Astrocyte (in vitro differentiated cells and primary cell): ENCODE measurements around the gene LPXN. TPM values are rescaled to one million over a fixed set of nuclear protein-coding genes. Genes with fewer than 3 reads are reported as not detected.
A peak's percentile ranks its signal among the peaks of the same experiment; 100 is the strongest.
"Not testable (repeated sequence)": the region's sequence is repeated elsewhere in the genome, so short reads cannot be mapped to it uniquely, and the experiment has no call there.

Source experiments
- DNase-seq: peaks from one replicate; pipeline ENCODE4 v3.0.0-alpha.2; 2010; ENCODE audit warnings: low read depth
- FAIRE-seq: peaks from 2 replicates; lab custom pipeline; 2011; peaks lifted over from hg19 to GRCh38; lab: Jason Lieb, UNC
- H2AFZ ChIP-seq: 2 replicates; pipeline ENCODE4 v1.6.0; 2012; ENCODE audit warnings: low read depth, low read length, inconsistent platforms
- H3K27ac ChIP-seq: 2 replicates; pipeline ENCODE4 v1.5.1; 2011; ENCODE audit warnings: low read depth, low read length, inconsistent platforms
- H3K27me3 ChIP-seq: 2 replicates; pipeline ENCODE4 v1.6.0; 2011; ENCODE audit warnings: low read length, inconsistent platforms; ENCODE audit not compliant: insufficient read depth
- H3K36me3 ChIP-seq: 2 replicates; pipeline ENCODE4 v1.5.1; 2011; ENCODE audit warnings: low read length, inconsistent platforms; ENCODE audit not compliant: insufficient read depth
- H3K4me1 ChIP-seq: 2 replicates; pipeline ENCODE4 v1.5.1; 2011; ENCODE audit warnings: low read length, inconsistent platforms; ENCODE audit not compliant: insufficient read depth
- H3K4me2 ChIP-seq: 2 replicates; pipeline ENCODE4 v1.6.0; 2012; ENCODE audit warnings: low read length, inconsistent platforms
- H3K4me3 ChIP-seq: 2 replicates; pipeline ENCODE4 v1.5.1; 2011; ENCODE audit warnings: low read depth, mild to moderate bottlenecking, low read length, inconsistent platforms; ENCODE audit not compliant: insufficient read depth
- H3K79me2 ChIP-seq: 2 replicates; pipeline ENCODE4 v1.6.0; 2012; ENCODE audit warnings: mild to moderate bottlenecking, low read length, inconsistent platforms; ENCODE audit not compliant: insufficient read depth
- H3K9ac ChIP-seq: 2 replicates; pipeline ENCODE4 v1.6.0; 2012; ENCODE audit warnings: mild to moderate bottlenecking, low read length, inconsistent platforms
- H3K9me3 ChIP-seq: 2 replicates; pipeline ENCODE4 v1.5.1; 2012; ENCODE audit warnings: low read depth, mild to moderate bottlenecking, low read length, inconsistent platforms; ENCODE audit not compliant: insufficient read depth
- H4K20me1 ChIP-seq: 2 replicates; pipeline ENCODE4 v1.6.0; 2012; ENCODE audit warnings: low read length, inconsistent platforms; ENCODE audit not compliant: insufficient read depth
- H3K27ac Mint-ChIP-seq: one replicate; pipeline ENCODE4 v1.8.0; 2021; ENCODE audit warnings: mild to moderate bottlenecking, mixed read lengths; ENCODE audit not compliant: unreplicated experiment
- H3K27me3 Mint-ChIP-seq: one replicate; pipeline ENCODE4 v1.8.0; 2021; ENCODE audit warnings: low read depth, mixed read lengths; ENCODE audit not compliant: unreplicated experiment
- H3K36me3 Mint-ChIP-seq: one replicate; pipeline ENCODE4 v1.8.0; 2021; ENCODE audit warnings: low read depth, mixed read lengths; ENCODE audit not compliant: unreplicated experiment
- H3K4me1 Mint-ChIP-seq: one replicate; pipeline ENCODE4 v1.8.0; 2021; ENCODE audit warnings: low read depth, mixed read lengths; ENCODE audit not compliant: unreplicated experiment
- H3K4me3 Mint-ChIP-seq: one replicate; pipeline ENCODE4 v1.8.0; 2021; ENCODE audit warnings: mild to moderate bottlenecking, moderate library complexity, mixed read lengths; ENCODE audit not compliant: unreplicated experiment
- H3K9me3 Mint-ChIP-seq: one replicate; pipeline ENCODE4 v1.8.0; 2021; ENCODE audit warnings: mild to moderate bottlenecking, mixed read lengths; ENCODE audit not compliant: unreplicated experiment
- EZH2 ChIP-seq: IDR thresholded peaks from 2 replicates; pipeline ENCODE4 v1.6.1; 2012; ENCODE audit warnings: mild to moderate bottlenecking, low read length, inconsistent platforms; ENCODE audit not compliant: insufficient read depth
- total RNA-seq: library from RNA; stranded (reverse); gene quantifications from 2 replicates; pipeline ENCODE4 v1.2.1, GENCODE V29; 2021
- TF ChIP-seq, protein P1 (sequence below): IDR thresholded peaks from 2 replicates; pipeline ENCODE4 v1.5.1; 2011; ENCODE audit warnings: low read depth, mild to moderate bottlenecking, inconsistent platforms, low read length, moderate library complexity; ENCODE audit not compliant: insufficient read depth

Gene LPXN
- total RNA-seq, 1 donor from 2014 or later = 3.7 TPM

DNA sequence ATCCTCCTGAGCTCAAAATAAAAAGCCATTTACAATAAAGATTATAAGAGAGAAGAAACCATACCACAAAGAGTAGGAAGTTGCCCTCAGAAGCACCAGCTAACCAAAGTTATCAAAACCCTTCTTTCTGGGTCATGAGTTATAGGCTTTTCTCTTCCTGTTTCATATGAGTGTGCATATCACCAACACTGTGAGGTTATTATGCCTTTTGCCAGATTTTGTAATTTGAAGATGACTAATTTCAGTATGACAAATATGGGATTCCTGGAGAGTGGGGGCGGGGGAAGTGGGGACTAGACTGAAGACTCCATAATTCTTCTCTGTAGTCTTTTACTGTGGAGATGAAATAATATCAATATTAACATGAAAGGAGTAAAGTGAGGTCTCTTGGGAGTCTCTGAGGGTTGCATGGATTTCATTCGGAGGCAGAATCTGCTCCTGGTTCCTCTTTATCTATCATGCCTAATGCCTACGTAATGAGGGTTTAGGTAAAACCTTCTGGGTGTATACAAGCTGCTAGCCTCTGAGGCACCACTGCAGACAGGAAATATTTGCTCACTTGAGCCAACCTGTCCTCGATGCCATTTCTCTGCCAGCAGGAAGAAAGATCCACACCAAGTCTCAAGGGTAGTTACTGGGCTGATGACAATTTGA lies 2.1 kb downstream of the LPXN start:
- Histone ChIP-seq H3K9me3 (no peaks in the 10 kb centered on the region), H3K27ac (peak overlapping the region; percentile 71), H3K27me3 (no peaks in the 10 kb centered on the region), H3K4me1 (peaks cover 29% of the 10 kb centered on the region), H3K9ac (peak overlapping the region; percentile 29), H4K20me1 (no peaks in the 10 kb centered on the region), H3K4me3 (no peak overlapping the region), H3K4me2 (peak overlapping the region; percentile 70), H3K79me2 (peaks cover 5% of the 10 kb centered on the region), H2AFZ (no peak overlapping the region), H3K36me3 (no peaks in the 10 kb centered on the region)
- Mint-ChIP-seq H3K9me3 (no peaks in the 10 kb centered on the region), H3K4me3 (no peak overlapping the region), H3K4me1 (peaks cover 29% of the 10 kb centered on the region), H3K27me3 (no peaks in the 10 kb centered on the region), H3K36me3 (peaks cover 2% of the 10 kb centered on the region), H3K27ac (no peak overlapping the region)
- FAIRE-seq = peak; percentile 77
- TF ChIP-seq, protein P1, sequence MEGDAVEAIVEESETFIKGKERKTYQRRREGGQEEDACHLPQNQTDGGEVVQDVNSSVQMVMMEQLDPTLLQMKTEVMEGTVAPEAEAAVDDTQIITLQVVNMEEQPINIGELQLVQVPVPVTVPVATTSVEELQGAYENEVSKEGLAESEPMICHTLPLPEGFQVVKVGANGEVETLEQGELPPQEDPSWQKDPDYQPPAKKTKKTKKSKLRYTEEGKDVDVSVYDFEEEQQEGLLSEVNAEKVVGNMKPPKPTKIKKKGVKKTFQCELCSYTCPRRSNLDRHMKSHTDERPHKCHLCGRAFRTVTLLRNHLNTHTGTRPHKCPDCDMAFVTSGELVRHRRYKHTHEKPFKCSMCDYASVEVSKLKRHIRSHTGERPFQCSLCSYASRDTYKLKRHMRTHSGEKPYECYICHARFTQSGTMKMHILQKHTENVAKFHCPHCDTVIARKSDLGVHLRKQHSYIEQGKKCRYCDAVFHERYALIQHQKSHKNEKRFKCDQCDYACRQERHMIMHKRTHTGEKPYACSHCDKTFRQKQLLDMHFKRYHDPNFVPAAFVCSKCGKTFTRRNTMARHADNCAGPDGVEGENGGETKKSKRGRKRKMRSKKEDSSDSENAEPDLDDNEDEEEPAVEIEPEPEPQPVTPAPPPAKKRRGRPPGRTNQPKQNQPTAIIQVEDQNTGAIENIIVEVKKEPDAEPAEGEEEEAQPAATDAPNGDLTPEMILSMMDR = no peak
- no peak for TF ChIP-seq EZH2
- peak; percentile 83 for DNase-seq

DNA sequence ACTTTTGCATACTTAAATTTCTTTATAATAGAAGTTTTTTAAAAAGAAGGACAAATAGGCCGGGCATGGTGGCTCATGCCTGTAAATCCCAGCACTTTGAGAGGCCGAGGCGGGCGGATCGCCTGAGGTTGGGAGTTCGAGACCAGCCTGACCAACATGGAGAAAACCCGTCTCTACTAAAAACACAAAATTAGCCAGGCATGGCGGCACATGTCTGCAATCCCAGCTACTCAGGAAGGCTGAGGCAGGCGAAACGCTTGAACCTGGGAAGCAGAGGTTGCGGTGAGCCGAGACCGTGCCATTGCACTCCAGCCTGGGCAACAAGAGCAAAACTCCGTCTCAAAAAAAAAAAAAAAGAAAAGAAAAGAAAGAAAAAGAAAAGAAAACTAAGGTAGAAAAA lies 2.8 kb downstream of the LPXN start:
- not testable (repeated sequence) for FAIRE-seq, H3K4me3 Mint-ChIP-seq, H4K20me1 ChIP-seq, H3K36me3 ChIP-seq, H3K4me3 ChIP-seq, H3K9me3 Mint-ChIP-seq, H2AFZ ChIP-seq, H3K9me3 ChIP-seq, H3K27ac Mint-ChIP-seq, H3K79me2 ChIP-seq, DNase-seq, H3K36me3 Mint-ChIP-seq, H3K27me3 ChIP-seq, H3K27me3 Mint-ChIP-seq
- peak overlapping the region; percentile 70 for H3K4me2 ChIP-seq
- H3K4me1 ChIP-seq = peaks cover 29% of the 10 kb centered on the region
- H3K4me1 Mint-ChIP-seq = peaks cover 29% of the 10 kb centered on the region
- H3K27ac ChIP-seq = peak overlapping the region; percentile 71
- H3K9ac ChIP-seq = peak overlapping the region; percentile 29

DNA sequence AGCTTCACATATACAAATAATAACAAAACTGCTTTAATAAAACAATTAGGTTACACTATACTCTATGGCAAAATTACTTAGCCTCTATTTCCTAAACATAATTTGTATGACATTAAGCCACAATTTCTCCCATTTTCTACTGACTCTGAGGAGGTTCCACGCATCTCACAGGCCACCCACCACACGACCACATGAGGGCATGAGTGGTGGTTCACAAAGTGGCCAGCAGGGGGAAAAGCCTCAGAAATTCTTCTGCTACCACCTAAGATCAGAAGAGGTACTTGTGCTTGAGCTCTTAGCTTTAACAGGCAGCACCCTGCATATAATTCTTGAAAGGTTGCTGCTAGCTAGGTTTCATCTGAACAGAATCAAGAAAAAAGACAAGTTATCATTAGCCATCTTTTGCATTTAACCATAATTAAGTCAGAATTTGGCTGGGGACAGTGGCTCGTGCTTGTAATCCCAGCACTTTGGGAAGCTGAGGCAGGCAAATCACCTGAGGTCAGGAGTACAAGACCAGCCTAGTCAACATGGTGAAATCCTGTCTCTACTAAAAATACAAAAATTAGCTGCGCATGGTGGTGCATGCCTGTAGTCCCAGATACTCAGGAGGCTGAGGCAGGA lies 7.7 kb downstream of the LPXN start:
- Histone ChIP-seq H3K79me2 (no peaks in the 10 kb centered on the region), H3K9me3 (no peaks in the 10 kb centered on the region), H3K4me2 (no peak overlapping the region), H3K36me3 (no peaks in the 10 kb centered on the region), H3K9ac (no peak overlapping the region), H3K4me1 (no peaks in the 10 kb centered on the region), H2AFZ (no peak overlapping the region), H3K4me3 (no peak overlapping the region), H4K20me1 (no peaks in the 10 kb centered on the region), H3K27me3 (no peaks in the 10 kb centered on the region), H3K27ac (no peak overlapping the region)
- FAIRE-seq (no peak), DNase-seq (peak; percentile 32)
- Mint-ChIP-seq H3K4me3 (no peak overlapping the region), H3K4me1 (no peaks in the 10 kb centered on the region), H3K36me3 (peaks cover 2% of the 10 kb centered on the region), H3K9me3 (no peaks in the 10 kb centered on the region), H3K27ac (no peak overlapping the region), H3K27me3 (no peaks in the 10 kb centered on the region)
- TF ChIP-seq, protein P1 = peak; percentile 84
- TF ChIP-seq EZH2 = no peak
